GM18867 (cell line): ENCODE results near the gene SRSF10.

ENCODE experiments used
- ATAC-seq: cut with Tn5 transposase; IDR thresholded peaks from one replicate; pipeline ENCODE4 v1.9.1; 2021; ENCODE audit warnings: mild to moderate bottlenecking, moderate library complexity; ENCODE audit not compliant: unreplicated experiment

The SRSF10 gene

GRCh38 chr1:23914921-23915320, 65.2 kb downstream of the SRSF10 start:
- ATAC-seq: no peak
